Measurements from ENCODE around the gene FAM241A.

Gene FAM241A

DNA sequence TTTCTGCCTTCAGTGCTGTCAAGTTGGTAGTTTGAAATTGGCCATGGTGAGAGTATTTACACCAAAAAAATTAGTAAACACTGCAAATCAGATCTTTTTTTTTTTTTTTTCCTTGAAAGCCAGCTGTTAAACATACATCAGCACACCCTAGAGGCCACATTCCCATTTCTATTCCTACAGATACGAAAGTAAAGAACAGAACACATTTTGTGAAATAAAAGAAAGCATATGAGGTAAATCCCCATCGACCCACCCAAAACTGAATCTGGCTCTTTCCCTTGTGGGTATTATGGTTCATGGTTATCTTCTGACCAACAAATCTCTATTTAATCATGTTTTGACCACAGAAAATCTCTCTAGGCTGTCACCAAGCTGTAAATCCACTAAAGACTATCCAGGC, 44.5 kb downstream of the FAM241A start:
- TF ChIP-seq TEAD4 (IDR thresholded peaks at IDR 0.05) = no peak
- peak; percentile 20; the same call in 1 of the 2 replicates for TF ChIP-seq RAD21 (IDR thresholded peaks at IDR 0.05; ENCODE audit: low read depth)

DNA sequence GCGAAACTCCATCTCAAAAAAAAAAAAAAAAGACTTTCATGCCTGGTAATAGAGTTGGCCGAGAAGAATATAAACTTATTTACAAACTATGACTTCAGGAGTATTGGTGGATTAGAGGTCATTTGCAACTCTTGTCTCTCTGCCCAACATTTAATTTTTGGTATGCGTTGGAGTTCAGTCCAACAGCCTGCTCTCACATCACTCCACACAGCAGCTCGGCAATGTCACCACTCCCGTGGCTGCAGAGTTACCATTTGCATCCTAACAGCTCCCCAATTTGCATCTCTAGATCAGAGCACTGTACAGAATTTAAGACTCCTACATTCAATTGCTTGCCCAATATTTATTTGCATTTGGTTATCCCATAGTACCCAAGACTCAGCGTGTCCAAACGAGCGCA, 45.4 kb downstream of the FAM241A start:
- TF ChIP-seq TCF12 (IDR thresholded peaks at IDR 0.05; ENCODE audit: low read depth) = no peak
- TF ChIP-seq, protein P1, sequence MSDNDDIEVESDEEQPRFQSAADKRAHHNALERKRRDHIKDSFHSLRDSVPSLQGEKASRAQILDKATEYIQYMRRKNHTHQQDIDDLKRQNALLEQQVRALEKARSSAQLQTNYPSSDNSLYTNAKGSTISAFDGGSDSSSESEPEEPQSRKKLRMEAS (IDR thresholded peaks at IDR 0.05) = no peak
- TF ChIP-seq, protein P2, sequence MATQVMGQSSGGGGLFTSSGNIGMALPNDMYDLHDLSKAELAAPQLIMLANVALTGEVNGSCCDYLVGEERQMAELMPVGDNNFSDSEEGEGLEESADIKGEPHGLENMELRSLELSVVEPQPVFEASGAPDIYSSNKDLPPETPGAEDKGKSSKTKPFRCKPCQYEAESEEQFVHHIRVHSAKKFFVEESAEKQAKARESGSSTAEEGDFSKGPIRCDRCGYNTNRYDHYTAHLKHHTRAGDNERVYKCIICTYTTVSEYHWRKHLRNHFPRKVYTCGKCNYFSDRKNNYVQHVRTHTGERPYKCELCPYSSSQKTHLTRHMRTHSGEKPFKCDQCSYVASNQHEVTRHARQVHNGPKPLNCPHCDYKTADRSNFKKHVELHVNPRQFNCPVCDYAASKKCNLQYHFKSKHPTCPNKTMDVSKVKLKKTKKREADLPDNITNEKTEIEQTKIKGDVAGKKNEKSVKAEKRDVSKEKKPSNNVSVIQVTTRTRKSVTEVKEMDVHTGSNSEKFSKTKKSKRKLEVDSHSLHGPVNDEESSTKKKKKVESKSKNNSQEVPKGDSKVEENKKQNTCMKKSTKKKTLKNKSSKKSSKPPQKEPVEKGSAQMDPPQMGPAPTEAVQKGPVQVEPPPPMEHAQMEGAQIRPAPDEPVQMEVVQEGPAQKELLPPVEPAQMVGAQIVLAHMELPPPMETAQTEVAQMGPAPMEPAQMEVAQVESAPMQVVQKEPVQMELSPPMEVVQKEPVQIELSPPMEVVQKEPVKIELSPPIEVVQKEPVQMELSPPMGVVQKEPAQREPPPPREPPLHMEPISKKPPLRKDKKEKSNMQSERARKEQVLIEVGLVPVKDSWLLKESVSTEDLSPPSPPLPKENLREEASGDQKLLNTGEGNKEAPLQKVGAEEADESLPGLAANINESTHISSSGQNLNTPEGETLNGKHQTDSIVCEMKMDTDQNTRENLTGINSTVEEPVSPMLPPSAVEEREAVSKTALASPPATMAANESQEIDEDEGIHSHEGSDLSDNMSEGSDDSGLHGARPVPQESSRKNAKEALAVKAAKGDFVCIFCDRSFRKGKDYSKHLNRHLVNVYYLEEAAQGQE (IDR thresholded peaks at IDR 0.05; ENCODE audit: low read depth) = no peak
- TF ChIP-seq, protein P3, sequence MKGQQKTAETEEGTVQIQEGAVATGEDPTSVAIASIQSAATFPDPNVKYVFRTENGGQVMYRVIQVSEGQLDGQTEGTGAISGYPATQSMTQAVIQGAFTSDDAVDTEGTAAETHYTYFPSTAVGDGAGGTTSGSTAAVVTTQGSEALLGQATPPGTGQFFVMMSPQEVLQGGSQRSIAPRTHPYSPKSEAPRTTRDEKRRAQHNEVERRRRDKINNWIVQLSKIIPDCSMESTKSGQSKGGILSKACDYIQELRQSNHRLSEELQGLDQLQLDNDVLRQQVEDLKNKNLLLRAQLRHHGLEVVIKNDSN (IDR thresholded peaks at IDR 0.05) = no peak
- TF ChIP-seq EP300 (IDR thresholded peaks at IDR 0.05; ENCODE audit: borderline replicate concordance) = no peak
- TF ChIP-seq CEBPB (IDR thresholded peaks at IDR 0.05) = no peak
- no peak for TF ChIP-seq TAF1 (IDR thresholded peaks at IDR 0.05; ENCODE audit: low read depth)
- no peak for TF ChIP-seq YY1 (IDR thresholded peaks at IDR 0.05; ENCODE audit: low read depth)

DNA sequence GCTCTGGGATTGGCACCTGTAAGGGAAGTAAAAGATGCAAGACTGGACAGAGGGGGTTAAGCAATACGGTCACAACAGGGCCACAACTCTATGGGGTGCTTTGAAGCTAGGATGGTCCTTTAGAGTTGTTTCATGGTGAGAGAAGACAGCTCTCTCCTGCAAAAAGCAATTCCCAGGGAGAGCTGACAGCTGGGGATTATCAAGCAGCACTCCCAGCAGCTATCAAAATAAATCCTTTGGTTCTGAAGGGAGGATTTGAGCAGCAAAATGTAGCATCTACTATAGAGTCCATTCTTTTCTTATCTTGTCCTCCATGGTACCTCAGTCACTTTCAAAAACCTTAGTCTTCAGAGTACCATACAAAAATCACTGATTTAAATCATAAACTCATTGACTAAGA, 51.2 kb downstream of the FAM241A start:
- TF ChIP-seq RAD21 (IDR thresholded peaks at IDR 0.05; ENCODE audit: low read depth) (no peak), EGR1 (IDR thresholded peaks at IDR 0.05) (no peak), TAF1 (IDR thresholded peaks at IDR 0.05; ENCODE audit: low read depth) (no peak), ZBTB7A (IDR thresholded peaks at IDR 0.05; ENCODE audit: low read depth) (no peak), YY1 (IDR thresholded peaks at IDR 0.05; ENCODE audit: low read depth) (no peak), TCF12 (IDR thresholded peaks at IDR 0.05; ENCODE audit: low read depth) (no peak), CEBPB (IDR thresholded peaks at IDR 0.05) (no peak), NFIC (IDR thresholded peaks at IDR 0.05) (no peak), EP300 (IDR thresholded peaks at IDR 0.05; ENCODE audit: borderline replicate concordance) (no peak), FOXM1 (IDR thresholded peaks at IDR 0.05; ENCODE audit: borderline replicate concordance, low read depth) (no peak), TEAD4 (IDR thresholded peaks at IDR 0.05) (no peak), CREB1 (IDR thresholded peaks at IDR 0.05; ENCODE audit: low read depth) (no peak)
- TF ChIP-seq, protein P3 (IDR thresholded peaks at IDR 0.05) = no peak
- TF ChIP-seq, protein P1 (IDR thresholded peaks at IDR 0.05) = no peak
- TF ChIP-seq, protein P2 (IDR thresholded peaks at IDR 0.05; ENCODE audit: low read depth) = no peak

DNA sequence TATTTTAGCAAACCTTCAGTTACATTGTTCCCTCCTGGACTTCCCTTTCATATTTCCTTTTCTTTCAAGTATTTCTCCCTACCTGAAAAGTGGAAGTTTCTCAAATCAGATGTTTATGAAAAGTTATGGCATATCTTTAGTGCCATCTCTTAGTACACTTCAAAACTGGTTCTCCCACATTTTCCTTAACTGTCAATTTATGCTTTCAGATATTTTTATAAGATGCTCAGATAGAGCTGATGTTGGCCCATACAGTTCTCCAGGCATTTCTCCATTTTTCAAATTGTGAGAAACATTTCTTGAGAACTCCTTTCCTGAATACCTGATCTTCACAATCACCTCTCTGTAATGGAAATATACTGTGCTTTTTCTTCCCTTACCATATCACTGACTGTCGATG, 53.8 kb downstream of the FAM241A start:
- TF ChIP-seq, protein P3 (IDR thresholded peaks at IDR 0.05) = no peak
- TF ChIP-seq YY1 (IDR thresholded peaks at IDR 0.05; ENCODE audit: low read depth) (no peak), EP300 (IDR thresholded peaks at IDR 0.05; ENCODE audit: borderline replicate concordance) (no peak), TEAD4 (IDR thresholded peaks at IDR 0.05) (no peak), TCF12 (IDR thresholded peaks at IDR 0.05; ENCODE audit: low read depth) (no peak), CREB1 (IDR thresholded peaks at IDR 0.05; ENCODE audit: low read depth) (no peak), FOXM1 (IDR thresholded peaks at IDR 0.05; ENCODE audit: borderline replicate concordance, low read depth) (no peak), EGR1 (IDR thresholded peaks at IDR 0.05) (no peak), ZBTB7A (IDR thresholded peaks at IDR 0.05; ENCODE audit: low read depth) (no peak), NFIC (IDR thresholded peaks at IDR 0.05) (no peak), TAF1 (IDR thresholded peaks at IDR 0.05; ENCODE audit: low read depth) (no peak), RAD21 (IDR thresholded peaks at IDR 0.05; ENCODE audit: low read depth) (no peak), CEBPB (IDR thresholded peaks at IDR 0.05) (no peak)
- TF ChIP-seq, protein P1 (IDR thresholded peaks at IDR 0.05) = no peak
- TF ChIP-seq, protein P2 (IDR thresholded peaks at IDR 0.05; ENCODE audit: low read depth) = no peak

Measured in Ishikawa (cell line).